ENCODE data around the gene GSDME.

DNA sequence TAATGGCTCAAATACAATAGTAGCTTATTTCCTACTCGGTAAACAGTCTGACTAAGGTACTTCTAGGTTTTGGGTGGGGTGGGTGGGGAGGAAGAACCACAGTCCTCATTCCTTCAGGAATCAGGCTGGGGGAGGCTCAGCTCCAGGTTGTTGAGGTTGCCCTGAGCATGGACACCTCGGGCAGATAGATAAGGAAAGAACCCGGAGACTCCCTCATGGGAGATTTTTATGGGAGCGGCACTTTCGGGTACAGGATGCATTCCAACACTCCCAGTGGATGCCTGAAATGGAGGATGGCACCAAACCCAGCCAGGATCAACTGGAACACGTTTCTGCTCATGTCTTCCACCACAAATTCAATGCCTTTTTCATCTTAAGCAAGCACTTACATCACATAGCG, 5.5 kb upstream of the GSDME start:
- TF ChIP-seq RAD21 (IDR thresholded peaks at IDR 0.05; ENCODE audit: low read depth) (no peak), ZNF274 (IDR thresholded peaks at IDR 0.05; ENCODE audit: low read depth, low read length) (no peak)
- TF ChIP-seq, protein P1, sequence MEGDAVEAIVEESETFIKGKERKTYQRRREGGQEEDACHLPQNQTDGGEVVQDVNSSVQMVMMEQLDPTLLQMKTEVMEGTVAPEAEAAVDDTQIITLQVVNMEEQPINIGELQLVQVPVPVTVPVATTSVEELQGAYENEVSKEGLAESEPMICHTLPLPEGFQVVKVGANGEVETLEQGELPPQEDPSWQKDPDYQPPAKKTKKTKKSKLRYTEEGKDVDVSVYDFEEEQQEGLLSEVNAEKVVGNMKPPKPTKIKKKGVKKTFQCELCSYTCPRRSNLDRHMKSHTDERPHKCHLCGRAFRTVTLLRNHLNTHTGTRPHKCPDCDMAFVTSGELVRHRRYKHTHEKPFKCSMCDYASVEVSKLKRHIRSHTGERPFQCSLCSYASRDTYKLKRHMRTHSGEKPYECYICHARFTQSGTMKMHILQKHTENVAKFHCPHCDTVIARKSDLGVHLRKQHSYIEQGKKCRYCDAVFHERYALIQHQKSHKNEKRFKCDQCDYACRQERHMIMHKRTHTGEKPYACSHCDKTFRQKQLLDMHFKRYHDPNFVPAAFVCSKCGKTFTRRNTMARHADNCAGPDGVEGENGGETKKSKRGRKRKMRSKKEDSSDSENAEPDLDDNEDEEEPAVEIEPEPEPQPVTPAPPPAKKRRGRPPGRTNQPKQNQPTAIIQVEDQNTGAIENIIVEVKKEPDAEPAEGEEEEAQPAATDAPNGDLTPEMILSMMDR (IDR thresholded peaks at IDR 0.05 in 2 of 3, conservative IDR thresholded peaks at IDR 0.05 in 1 of 3; ENCODE audit: borderline replicate concordance in 1 of 3, insufficient read depth in 1 of 3, low read depth in 2 of 3, low read length in 2 of 3): no peak
